ENCODE data around the gene DCAF15. TPM values are rescaled to one million over a fixed set of nuclear protein-coding genes. Genes with fewer than 3 reads are reported as not detected.

The DCAF15 gene
- total RNA-seq, 4 donors from 2014 or later, result 11.2 to 38.8 (median 18.0) TPM

DNA sequence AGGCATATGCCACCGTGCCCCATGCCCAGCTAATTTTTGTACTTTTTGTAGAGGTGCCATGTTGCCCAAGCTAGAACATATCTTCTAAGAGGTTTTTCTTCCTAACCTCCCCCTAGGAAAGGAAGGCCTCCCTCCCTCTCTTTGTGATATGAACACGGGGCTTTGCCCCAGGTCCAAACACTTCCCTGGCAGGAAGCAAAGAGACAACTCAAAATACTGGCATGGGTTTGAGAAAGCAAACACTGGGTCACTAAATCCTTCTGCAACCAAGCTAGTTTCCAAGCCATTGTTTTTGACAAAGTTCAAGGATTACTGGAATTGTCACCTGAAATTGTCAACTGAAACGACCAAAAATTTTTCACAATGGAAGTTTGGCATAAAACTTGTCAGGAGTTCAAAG, 37.5 kb upstream of the DCAF15 start:
- intact Hi-C loops (cut with DNase I; ENCODE audit: low total_unique reads), result no loop called here
- ATAC-seq, result no peak
- in situ Hi-C loops (cut with MboI; ENCODE audit: low sequenced_read_pairs in 4 of 4), result no loop called here

DNA sequence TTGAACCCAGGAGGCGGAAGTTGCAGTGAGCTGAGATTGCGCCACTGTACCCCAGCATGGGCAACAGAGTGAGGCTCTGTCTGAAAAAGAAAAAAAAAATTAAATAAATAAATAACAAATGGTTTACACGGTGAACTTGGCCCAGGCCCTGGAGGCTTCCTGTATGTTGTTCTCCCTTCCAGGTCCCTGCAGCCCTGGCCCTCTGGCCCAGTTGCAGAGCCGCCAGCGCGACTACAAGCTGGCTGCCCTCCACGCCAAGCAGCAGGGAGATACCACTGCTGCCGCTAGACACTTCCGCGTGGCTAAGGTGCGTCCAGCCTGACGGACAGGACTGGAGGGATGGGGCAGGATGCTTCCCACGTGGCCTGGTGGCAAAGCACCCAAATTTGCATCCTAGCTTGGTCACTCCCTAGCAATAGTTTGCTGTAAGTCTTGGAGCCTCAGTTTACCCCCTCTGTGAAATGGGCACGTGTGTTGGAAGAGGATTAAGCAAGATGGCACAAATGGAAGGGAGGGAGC, 34.4 kb upstream of the DCAF15 start:
- TF ChIP-seq POLR2A (IDR thresholded peaks at IDR 0.05), result no peak
- TF ChIP-seq, protein P1, sequence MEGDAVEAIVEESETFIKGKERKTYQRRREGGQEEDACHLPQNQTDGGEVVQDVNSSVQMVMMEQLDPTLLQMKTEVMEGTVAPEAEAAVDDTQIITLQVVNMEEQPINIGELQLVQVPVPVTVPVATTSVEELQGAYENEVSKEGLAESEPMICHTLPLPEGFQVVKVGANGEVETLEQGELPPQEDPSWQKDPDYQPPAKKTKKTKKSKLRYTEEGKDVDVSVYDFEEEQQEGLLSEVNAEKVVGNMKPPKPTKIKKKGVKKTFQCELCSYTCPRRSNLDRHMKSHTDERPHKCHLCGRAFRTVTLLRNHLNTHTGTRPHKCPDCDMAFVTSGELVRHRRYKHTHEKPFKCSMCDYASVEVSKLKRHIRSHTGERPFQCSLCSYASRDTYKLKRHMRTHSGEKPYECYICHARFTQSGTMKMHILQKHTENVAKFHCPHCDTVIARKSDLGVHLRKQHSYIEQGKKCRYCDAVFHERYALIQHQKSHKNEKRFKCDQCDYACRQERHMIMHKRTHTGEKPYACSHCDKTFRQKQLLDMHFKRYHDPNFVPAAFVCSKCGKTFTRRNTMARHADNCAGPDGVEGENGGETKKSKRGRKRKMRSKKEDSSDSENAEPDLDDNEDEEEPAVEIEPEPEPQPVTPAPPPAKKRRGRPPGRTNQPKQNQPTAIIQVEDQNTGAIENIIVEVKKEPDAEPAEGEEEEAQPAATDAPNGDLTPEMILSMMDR (IDR thresholded peaks at IDR 0.05 in 4 of 5, conservative IDR thresholded peaks at IDR 0.05 in 1 of 5), result no peak
- in situ Hi-C loops (cut with MboI; ENCODE audit: low sequenced_read_pairs in 4 of 4), result no loop called here
- Histone ChIP-seq H3K27me3 (no peaks in the 10 kb centered on the region), H3K9me3 (no peaks in the 10 kb centered on the region), H3K27ac (peak overlapping the region in 1 of 4 donors; percentile 23), H3K4me1 (no peaks in the 10 kb centered on the region), H3K36me3 (peaks cover 0 to 93% of the 10 kb centered on the region in 2 donors), H3K4me3 (no peak overlapping the region)
- intact Hi-C loops (cut with DNase I; ENCODE audit: low total_unique reads), result no loop called here
- DNase-seq, result no peak
- ATAC-seq, result peak; percentile 44 to 52

More for the DNA sequence above, 37.5 kb upstream of the DCAF15 start:
- H3K27ac ChIP-seq, result no peak overlapping the region
- no peak for DNase-seq
- TF ChIP-seq, protein P1 (IDR thresholded peaks at IDR 0.05 in 4 of 5, conservative IDR thresholded peaks at IDR 0.05 in 1 of 5), result no peak
- TF ChIP-seq POLR2A (IDR thresholded peaks at IDR 0.05), result no peak
- peaks cover 0 to 80% of the 10 kb centered on the region in 2 donors for H3K36me3 ChIP-seq
- no peaks in the 10 kb centered on the region for H3K9me3 ChIP-seq
- H3K27me3 ChIP-seq, result no peaks in the 10 kb centered on the region
- no peak overlapping the region for H3K4me3 ChIP-seq
- H3K4me1 ChIP-seq, result no peaks in the 10 kb centered on the region

DNA sequence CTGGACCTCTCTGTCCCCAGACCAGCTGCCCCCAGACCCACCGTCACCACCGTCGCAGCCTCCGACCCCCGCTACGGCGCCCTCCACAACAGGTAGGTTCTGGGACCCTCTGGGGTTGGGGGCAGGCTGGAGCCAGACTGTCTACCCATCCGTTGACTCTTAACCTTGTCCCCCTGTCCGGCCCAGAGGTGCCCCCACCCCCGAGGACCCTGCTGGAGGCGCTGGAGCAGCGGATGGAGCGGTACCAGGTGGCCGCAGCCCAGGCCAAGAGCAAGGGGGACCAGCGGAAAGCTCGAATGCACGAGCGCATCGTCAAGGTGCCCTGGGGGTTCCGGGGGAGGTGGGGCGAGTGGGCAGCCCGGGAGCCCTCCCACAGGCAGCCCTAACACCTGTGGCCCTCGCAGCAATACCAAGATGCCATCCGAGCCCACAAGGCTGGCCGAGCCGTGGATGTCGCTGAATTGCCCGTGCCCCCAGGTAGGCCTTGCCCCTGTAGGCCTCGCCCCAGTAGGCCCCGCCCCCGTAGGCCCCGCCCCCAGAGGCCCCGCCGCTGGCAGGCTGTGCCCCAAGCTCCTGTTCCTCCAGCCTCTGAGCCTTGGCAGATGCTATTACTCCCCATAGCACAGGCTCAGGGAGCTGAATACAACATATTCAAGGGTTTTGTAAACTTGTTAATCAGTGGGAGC, 33.4 kb upstream of the DCAF15 start:
- in situ Hi-C loops (cut with MboI; ENCODE audit: low sequenced_read_pairs in 4 of 4), result no loop called here
- H3K4me1 ChIP-seq, result no peaks in the 10 kb centered on the region
- intact Hi-C loops (cut with DNase I; ENCODE audit: low total_unique reads), result no loop called here
- TF ChIP-seq, protein P1 (IDR thresholded peaks at IDR 0.05 in 4 of 5, conservative IDR thresholded peaks at IDR 0.05 in 1 of 5), result no peak
- TF ChIP-seq POLR2A (IDR thresholded peaks at IDR 0.05), result no peak
- H3K36me3 ChIP-seq, result peaks cover 0 to 92% of the 10 kb centered on the region in 2 donors
- no peaks in the 10 kb centered on the region for H3K9me3 ChIP-seq
- ATAC-seq, result no peak
- H3K27me3 ChIP-seq, result no peaks in the 10 kb centered on the region
- no peak for DNase-seq
- no peak overlapping the region for H3K4me3 ChIP-seq
- no peak overlapping the region for H3K27ac ChIP-seq

DNA sequence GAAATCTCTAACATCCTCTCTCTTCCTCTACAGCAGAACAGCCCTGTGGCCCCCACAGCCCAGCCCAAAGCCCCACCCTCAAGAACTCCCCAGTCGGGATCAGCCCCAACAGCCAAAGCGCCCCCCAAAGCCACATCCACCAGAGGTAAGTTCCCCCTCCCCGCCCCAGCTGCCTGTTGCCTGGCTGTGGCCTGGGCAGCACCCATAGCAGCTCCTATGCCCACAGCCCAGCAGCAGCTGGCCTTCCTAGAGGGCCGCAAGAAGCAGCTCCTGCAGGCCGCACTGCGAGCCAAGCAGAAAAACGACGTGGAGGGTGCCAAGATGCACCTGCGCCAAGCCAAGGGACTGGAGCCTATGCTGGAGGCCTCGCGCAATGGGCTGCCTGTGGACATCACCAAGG, 31.8 kb upstream of the DCAF15 start:
- H3K9me3 ChIP-seq, result no peaks in the 10 kb centered on the region
- TF ChIP-seq, protein P1 (IDR thresholded peaks at IDR 0.05 in 4 of 5, conservative IDR thresholded peaks at IDR 0.05 in 1 of 5), result no peak
- no peak for TF ChIP-seq POLR2A (IDR thresholded peaks at IDR 0.05)
- in situ Hi-C loops (cut with MboI; ENCODE audit: low sequenced_read_pairs in 4 of 4) (no loop called here), intact Hi-C loops (cut with DNase I; ENCODE audit: low total_unique reads) (no loop called here)
- DNase-seq, result no peak
- no peak for ATAC-seq
- H3K4me3 ChIP-seq, result no peak overlapping the region
- peaks cover 0 to 86% of the 10 kb centered on the region in 2 donors for H3K36me3 ChIP-seq
- no peaks in the 10 kb centered on the region for H3K27me3 ChIP-seq
- no peak overlapping the region for H3K27ac ChIP-seq
- H3K4me1 ChIP-seq, result no peaks in the 10 kb centered on the region
